DOHH2 (cell line): ENCODE results near the gene CIT.

Experiments
- H3F3A ChIP-seq: fragments of 200-600 bp; sonication (generic), shearing (Covaris generic); 2 replicates; pipeline ENCODE4 v1.6.0; 2016; ENCODE audit warnings: antibody characterized with exemption, mild to moderate bottlenecking; ENCODE audit not compliant: control insufficient read depth, insufficient read depth
- H3K27ac ChIP-seq: fragments of 200-600 bp; sonication (generic); 2 replicates; pipeline ENCODE4 v1.5.1; 2014; ENCODE audit warnings: low read depth, mild to moderate bottlenecking, low read length, moderate library complexity
- H3K27me3 ChIP-seq: fragments of 200-600 bp; sonication (generic); 2 replicates; pipeline ENCODE4 v1.6.1; 2014; ENCODE audit warnings: mild to moderate bottlenecking, low read length, mixed read lengths; ENCODE audit not compliant: control insufficient read depth
- H3K36me3 ChIP-seq: fragments of 200-600 bp; sonication (generic); 2 replicates; pipeline ENCODE4 v1.6.1; 2014; ENCODE audit warnings: mild to moderate bottlenecking, low read length, moderate library complexity, mixed read lengths; ENCODE audit not compliant: control insufficient read depth
- H3K4me1 ChIP-seq: fragments of 200-600 bp; sonication (generic); 2 replicates; pipeline ENCODE4 v1.6.1; 2014; ENCODE audit warnings: mild to moderate bottlenecking, low read length, mixed read lengths; ENCODE audit not compliant: control insufficient read depth
- H3K4me2 ChIP-seq: fragments of 200-600 bp; sonication (generic); 2 replicates; pipeline ENCODE4 v1.6.0; 2014; ENCODE audit warnings: mild to moderate bottlenecking, low read length, moderate library complexity
- H3K4me3 ChIP-seq: fragments of 200-600 bp; sonication (generic); 2 replicates; pipeline ENCODE4 v1.5.1; 2014; ENCODE audit warnings: mild to moderate bottlenecking, low read length, mixed read lengths
- H3K79me2 ChIP-seq: fragments of 200-600 bp; sonication (generic); 2 replicates; pipeline ENCODE4 v1.6.1; 2014; ENCODE audit warnings: mild to moderate bottlenecking, low read length, mixed read lengths; ENCODE audit not compliant: control insufficient read depth
- H3K9me2 ChIP-seq: fragments of 200-600 bp; sonication (generic); replicated peaks from 2 replicates; pipeline ENCODE4 v1.6.1; 2014; ENCODE audit warnings: mild to moderate bottlenecking, low read length, mixed read lengths; ENCODE audit not compliant: control insufficient read depth
- H3K9me3 ChIP-seq: fragments of 200-600 bp; sonication (generic); 2 replicates; pipeline ENCODE4 v1.6.1; 2014; ENCODE audit warnings: antibody characterized with exemption, low read length, mixed read lengths; ENCODE audit not compliant: control insufficient read depth, insufficient read depth
- H4K20me1 ChIP-seq: fragments of 200-600 bp; sonication (generic); 2 replicates; pipeline ENCODE4 v1.6.0; 2014; ENCODE audit warnings: low read depth, mild to moderate bottlenecking, antibody characterized with exemption, low read length, moderate library complexity; ENCODE audit not compliant: control insufficient read depth, insufficient read depth
- CTCF ChIP-seq: fragments of 200-600 bp; sonication (generic); IDR thresholded peaks from one replicate; pipeline ENCODE4 v1.5.1; 2014; ENCODE audit warnings: antibody characterized with exemption, mild to moderate bottlenecking, low read depth, low read length; ENCODE audit not compliant: poor library complexity, severe bottlenecking
- EZH2phosphoT487 ChIP-seq: fragments of 200-600 bp; sonication (generic); IDR thresholded peaks from 2 replicates; pipeline ENCODE4 v1.6.1; 2017; ENCODE audit warnings: borderline replicate concordance, mild to moderate bottlenecking, antibody characterized with exemption, low read length, moderate library complexity, mixed read lengths

Gene CIT

GRCh38 chr12:119705182-119705581 lies 171.9 kb downstream of the CIT start:
- no peaks in the 10 kb centered on the region for H3K27me3 ChIP-seq
- H3K79me2 ChIP-seq: no peaks in the 10 kb centered on the region
- H3K4me1 ChIP-seq: no peaks in the 10 kb centered on the region
- H3K36me3 ChIP-seq: peaks cover 51% of the 10 kb centered on the region
- no peak overlapping the region for H3K4me3 ChIP-seq
- H4K20me1 ChIP-seq: no peaks in the 10 kb centered on the region
- TF ChIP-seq CTCF (no peak), EZH2phosphoT487 (no peak)
- no peaks in the 10 kb centered on the region for H3K9me2 ChIP-seq
- no peaks in the 10 kb centered on the region for H3K9me3 ChIP-seq
- no peak overlapping the region for H3K27ac ChIP-seq
- H3K4me2 ChIP-seq: no peak overlapping the region
- no peaks in the 10 kb centered on the region for H3F3A ChIP-seq

- Histone ChIP-seq H3K36me3 (peaks cover 45% of the 10 kb centered on the region), H3K4me2 (no peak overlapping the region), H3K27ac (no peak overlapping the region), H3F3A (no peaks in the 10 kb centered on the region), H3K9me3 (no peaks in the 10 kb centered on the region), H3K4me1 (no peaks in the 10 kb centered on the region), H3K27me3 (no peaks in the 10 kb centered on the region), H3K79me2 (no peaks in the 10 kb centered on the region), H3K9me2 (no peaks in the 10 kb centered on the region), H4K20me1 (no peaks in the 10 kb centered on the region), H3K4me3 (no peak overlapping the region)
- TF ChIP-seq CTCF (no peak), EZH2phosphoT487 (no peak)
Measured at GRCh38 chr12:119704065-119704747, 172.9 kb downstream of the CIT start.

- H3F3A ChIP-seq: no peaks in the 10 kb centered on the region
- H3K36me3 ChIP-seq: peaks cover 49% of the 10 kb centered on the region
- H4K20me1 ChIP-seq: no peaks in the 10 kb centered on the region
- no peaks in the 10 kb centered on the region for H3K4me1 ChIP-seq
- no peaks in the 10 kb centered on the region for H3K79me2 ChIP-seq
- no peak overlapping the region for H3K4me3 ChIP-seq
- H3K27ac ChIP-seq: no peak overlapping the region
- H3K9me3 ChIP-seq: no peaks in the 10 kb centered on the region
- no peak for TF ChIP-seq EZH2phosphoT487
- no peak for TF ChIP-seq CTCF
- H3K9me2 ChIP-seq: no peaks in the 10 kb centered on the region
- H3K27me3 ChIP-seq: no peaks in the 10 kb centered on the region
- no peak overlapping the region for H3K4me2 ChIP-seq
Measured at GRCh38 chr12:119700078-119700477, 177.0 kb downstream of the CIT start.
